Stimulated activated naive CD8-positive, alpha-beta T cell treated with anti-CD3 and anti-CD28 coated beads, Interleukin-15, amount 100 ng/mL, for 72 hours (primary cell): ENCODE data around the gene F10.
"Not testable (repeated sequence)": the region's sequence is repeated elsewhere in the genome, so short reads cannot be mapped to it uniquely, and the experiment has no call there.

Experiments used
- ATAC-seq: fragments of 150-1000 bp; cut with Tn5 transposase; 2 replicates; pipeline ENCODE4 v1.10.0; 2021; ENCODE audit warnings: mild to moderate bottlenecking, moderate library complexity
- DNase-seq, 2 donors: peaks; one replicate each; pipeline ENCODE4 v3.0.0; 2021 to 2022
- H3K27ac Mint-ChIP-seq, 2 donors: one replicate each; pipeline ENCODE4 v1.8.0; 2022; ENCODE audit warnings: mild to moderate bottlenecking in 2 of 2, mixed read lengths in 2 of 2, moderate library complexity in 2 of 2
- H3K27me3 Mint-ChIP-seq: one replicate; pipeline ENCODE4 v1.8.0; 2022; ENCODE audit warnings: mixed read lengths
- H3K4me1 Mint-ChIP-seq: one replicate; pipeline ENCODE4 v1.8.0; 2022; ENCODE audit warnings: mild to moderate bottlenecking, mixed read lengths
- H3K4me3 Mint-ChIP-seq, 2 donors: one replicate each; pipeline ENCODE4 v1.8.0; 2022; ENCODE audit warnings: mild to moderate bottlenecking in 2 of 2, mixed read lengths in 2 of 2, moderate library complexity in 1 of 2
- H3K9me3 Mint-ChIP-seq, 2 donors: one replicate each; pipeline ENCODE4 v1.8.0; 2022; ENCODE audit warnings: mixed read lengths in 2 of 2

The F10 gene

DNA sequence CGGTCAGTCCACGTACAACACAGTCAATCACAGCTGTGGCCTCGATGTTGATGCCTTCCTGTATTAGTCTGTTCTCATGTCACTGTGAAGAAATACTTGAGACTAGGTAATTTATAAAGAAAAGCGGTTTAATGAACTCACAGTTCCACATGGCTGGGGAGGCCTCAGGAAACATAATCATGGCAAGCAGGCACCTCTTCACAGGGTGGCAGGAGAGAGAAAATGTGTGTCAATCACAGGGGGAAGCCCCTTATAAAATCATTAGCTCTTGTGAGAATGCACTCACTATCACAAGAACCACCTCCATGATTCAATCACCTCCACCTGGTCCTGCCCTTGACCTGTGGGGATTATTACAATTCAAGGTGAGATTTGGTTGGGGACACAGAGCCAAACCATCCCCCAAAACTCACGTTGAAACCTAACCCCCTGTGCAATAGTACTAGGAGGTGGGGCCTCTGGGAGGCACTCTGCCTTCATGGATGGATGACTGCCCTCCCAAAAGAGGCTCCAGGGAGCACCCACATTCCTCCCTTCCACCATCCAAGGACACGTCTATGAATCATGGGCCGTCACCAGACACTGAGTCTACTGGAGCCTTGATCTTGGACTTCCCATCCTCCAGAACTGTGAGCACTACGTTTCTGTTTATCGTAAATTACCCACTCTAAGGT lies 33.5 kb downstream of the F10 start:
- ATAC-seq (no peak), DNase-seq (no peak)
- H3K4me1 Mint-ChIP-seq: peaks cover 36% of the 10 kb centered on the region
- H3K27ac Mint-ChIP-seq: no peak overlapping the region
- H3K27me3 Mint-ChIP-seq: peaks cover 21% of the 10 kb centered on the region
- H3K4me3 Mint-ChIP-seq: no peak overlapping the region
- H3K9me3 Mint-ChIP-seq: peaks cover 21 to 24% of the 10 kb centered on the region in 2 donors

DNA sequence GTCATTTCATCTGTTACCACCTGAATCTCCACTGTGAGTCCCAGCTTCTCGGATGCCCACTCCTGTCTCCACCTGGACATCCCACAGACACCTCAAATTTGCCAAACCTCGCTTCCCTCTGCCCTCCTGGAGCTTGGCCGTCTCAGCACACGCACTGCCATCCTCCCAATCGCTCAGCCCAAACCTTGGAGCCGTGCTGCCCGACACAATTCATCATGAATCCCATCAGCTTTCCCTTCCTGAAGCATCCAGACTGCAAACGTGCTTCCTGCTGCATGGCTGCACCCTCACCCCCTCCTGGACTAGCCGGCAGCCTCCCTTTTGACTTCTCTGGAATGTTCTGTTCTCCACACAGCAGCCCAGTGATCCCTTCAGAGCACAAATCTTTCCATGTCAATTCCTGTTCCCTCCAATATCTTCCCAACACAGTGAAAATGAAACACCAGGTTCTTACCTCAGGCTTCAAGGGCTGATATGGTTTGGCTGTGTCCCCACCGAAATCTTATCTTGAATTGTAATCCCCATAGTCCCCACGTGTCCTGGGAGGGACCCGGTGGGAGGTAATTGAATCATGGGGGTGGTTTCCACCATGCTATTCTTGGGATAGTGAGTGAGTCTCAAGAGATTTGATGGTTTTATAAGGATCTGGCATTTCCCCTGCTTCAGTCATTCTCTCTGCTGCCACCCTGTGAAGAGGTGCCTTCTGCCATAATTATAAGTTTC lies 34.8 kb downstream of the F10 start:
- Mint-ChIP-seq H3K27me3 (peaks cover 9% of the 10 kb centered on the region), H3K4me1 (peaks cover 28% of the 10 kb centered on the region), H3K9me3 (peaks cover 21 to 24% of the 10 kb centered on the region in 2 donors), H3K4me3 (no peak overlapping the region), H3K27ac (no peak overlapping the region)
- ATAC-seq (no peak), DNase-seq (no peak)

DNA sequence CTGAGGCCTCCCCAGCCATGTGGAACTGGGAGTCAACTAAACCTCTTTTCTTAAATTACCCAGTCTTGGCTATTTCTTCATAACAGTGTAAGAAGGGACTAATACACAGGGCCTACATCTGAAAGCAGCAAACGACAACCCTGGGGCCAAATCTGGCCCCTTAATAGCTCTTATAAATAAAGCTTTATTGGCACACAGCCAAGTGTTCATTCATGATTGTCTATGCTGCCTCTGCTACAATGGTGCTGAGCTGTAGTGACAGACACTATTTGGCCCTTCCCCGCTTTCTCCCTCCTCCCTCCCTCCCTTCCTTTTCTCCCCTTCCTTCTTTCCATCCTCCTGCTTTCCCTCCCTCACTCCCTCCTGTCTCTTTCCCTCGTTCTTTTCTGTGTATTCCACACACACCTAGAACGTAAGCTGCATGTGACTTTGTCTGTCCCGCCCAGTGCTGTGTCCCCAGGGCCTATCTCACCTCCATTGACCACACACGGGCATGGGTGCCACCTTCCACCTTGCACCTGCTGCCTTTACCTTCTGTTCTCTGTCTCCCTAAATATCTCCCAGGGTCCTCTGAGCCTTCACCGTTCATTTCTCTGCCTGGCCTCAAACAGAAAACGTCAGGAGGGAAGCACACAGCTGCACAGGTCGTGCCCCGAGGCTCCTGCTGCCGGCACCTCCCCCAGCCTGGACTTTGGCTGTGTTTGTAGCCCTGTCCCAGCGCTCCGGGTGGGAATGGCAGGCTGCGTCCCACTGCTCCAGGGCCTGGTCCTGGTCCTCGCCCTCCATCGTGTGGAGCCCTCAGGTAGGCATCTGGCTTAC lies 35.5 kb downstream of the F10 start, which contains the start of gene PROZ:
Gene PROZ, plus strand, starts transcription at position 720 of the 819 bp plus-strand sequence. Its CDS starts 13 bp downstream, at position 733.
- Mint-ChIP-seq H3K4me3 (no peak within 1 kb of the TSS), H3K4me1 (peaks cover 24% of the 10 kb centered on the region)

DNA sequence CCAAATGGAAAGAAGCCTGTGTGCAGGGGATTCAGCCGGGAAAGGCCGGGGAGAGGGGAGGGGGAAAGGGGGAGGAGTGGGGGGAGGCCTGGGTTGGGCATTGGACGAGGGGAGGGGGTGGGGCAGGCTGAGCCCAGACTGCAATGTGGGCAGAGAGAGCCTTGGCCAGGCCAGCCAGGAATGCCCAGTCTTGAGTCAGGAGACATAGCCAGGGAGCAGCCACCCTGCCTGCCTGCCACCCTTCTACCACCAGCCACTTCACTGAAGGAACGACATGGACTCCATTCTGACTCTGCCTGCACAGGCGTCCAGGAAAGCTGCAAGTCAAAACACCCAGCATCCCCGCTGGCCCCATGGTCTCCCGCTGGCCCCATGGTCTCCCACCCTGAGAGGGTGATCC lies 36.3 kb downstream of the F10 start:
- Mint-ChIP-seq H3K4me1 (peaks cover 25% of the 10 kb centered on the region), H3K9me3 (peaks cover 21 to 24% of the 10 kb centered on the region in 2 donors), H3K27me3 (peaks cover 7% of the 10 kb centered on the region), H3K27ac (no peak overlapping the region), H3K4me3 (no peak overlapping the region)
- DNase-seq (no peak), ATAC-seq (no peak)

More for the DNA sequence above, 35.5 kb downstream of the F10 start, which contains the start of gene PROZ:
- H3K27ac Mint-ChIP-seq: no peak within 1 kb of the TSS
- ATAC-seq (no peak), DNase-seq (no peak)
- peaks cover 21 to 24% of the 10 kb centered on the region in 2 donors for H3K9me3 Mint-ChIP-seq
- H3K27me3 Mint-ChIP-seq: peaks cover 3% of the 10 kb centered on the region

DNA sequence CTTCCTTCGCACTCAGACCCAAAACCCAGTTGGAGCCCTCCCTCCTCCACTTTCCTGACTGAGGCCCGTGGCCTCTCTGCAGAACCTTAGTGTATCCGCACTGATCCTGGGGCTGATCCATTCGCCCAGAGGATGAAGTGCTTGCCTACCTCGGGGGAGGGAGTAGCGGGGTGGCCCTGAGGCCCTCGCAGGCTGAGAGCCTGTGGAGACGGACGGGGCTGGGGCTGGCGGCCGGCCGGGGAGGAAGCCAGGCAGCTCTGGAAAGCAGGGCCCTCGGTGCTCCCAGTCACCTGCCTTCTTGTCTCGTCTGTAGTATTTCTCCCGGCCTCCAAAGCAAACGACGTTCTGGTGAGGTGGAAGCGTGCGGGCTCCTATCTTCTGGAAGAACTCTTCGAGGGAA lies 37.1 kb downstream of the F10 start:
- H3K4me3 Mint-ChIP-seq: no peak overlapping the region
- H3K9me3 Mint-ChIP-seq: peaks cover 21 to 22% of the 10 kb centered on the region in 2 donors
- peaks cover 7% of the 10 kb centered on the region for H3K27me3 Mint-ChIP-seq
- peaks cover 32% of the 10 kb centered on the region for H3K4me1 Mint-ChIP-seq
- H3K27ac Mint-ChIP-seq: no peak overlapping the region
- ATAC-seq (no peak), DNase-seq (no peak)

DNA sequence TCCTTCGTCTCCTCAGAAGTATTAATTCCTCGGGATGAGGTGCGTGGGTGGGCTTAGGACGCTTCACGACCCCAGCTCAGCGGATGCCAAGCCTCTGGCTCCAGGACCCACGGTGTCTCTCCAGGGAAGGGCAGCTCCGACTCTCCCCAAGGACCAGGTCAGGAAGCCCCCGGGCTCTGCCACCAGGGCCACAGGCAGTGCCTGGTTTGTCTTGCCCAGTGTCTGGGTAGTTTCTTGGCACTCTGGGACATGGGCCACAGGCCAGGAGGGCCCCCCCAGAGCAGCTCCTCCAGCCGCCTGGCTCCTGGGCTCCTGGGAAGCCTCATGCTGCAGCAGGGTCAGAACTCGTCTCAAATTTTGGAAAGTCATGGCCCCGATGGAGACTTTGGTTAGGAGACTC lies 38.4 kb downstream of the F10 start:
- Mint-ChIP-seq H3K4me1 (peaks cover 37% of the 10 kb centered on the region), H3K27me3 (peaks cover 7% of the 10 kb centered on the region), H3K27ac (peak overlapping the region in 1 of 2 donors; percentile 75), H3K9me3 (peaks cover 9 to 10% of the 10 kb centered on the region in 2 donors), H3K4me3 (peak overlapping the region; percentile 63 to 64)
- ATAC-seq (no peak), DNase-seq (no peak)

DNA sequence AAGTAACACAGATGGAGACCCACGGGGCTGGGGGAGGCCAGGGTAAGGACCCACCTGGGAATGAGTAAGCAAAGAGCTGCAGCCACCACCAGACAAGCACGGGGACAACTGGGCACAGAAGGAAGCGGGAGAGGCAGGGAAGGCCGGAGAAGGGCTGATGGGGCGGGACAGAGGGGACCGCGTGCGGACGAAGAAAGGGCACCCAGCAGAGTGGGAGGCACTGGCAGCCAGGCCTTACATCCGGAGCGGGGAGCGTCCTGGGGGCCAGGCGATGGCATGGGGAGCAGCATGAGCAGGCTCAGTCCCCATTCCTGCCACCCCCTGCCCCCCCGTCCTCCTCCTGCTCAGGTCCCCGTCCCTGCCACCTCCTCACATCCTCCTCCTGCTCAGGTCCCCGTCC lies 38.8 kb downstream of the F10 start:
- no peak for DNase-seq
- Mint-ChIP-seq H3K27me3 (peaks cover 7% of the 10 kb centered on the region), H3K4me3 (peak overlapping the region; percentile 63 to 64), H3K9me3 (peaks cover 6 to 9% of the 10 kb centered on the region in 2 donors), H3K27ac (no peak overlapping the region), H3K4me1 (peaks cover 41% of the 10 kb centered on the region)
- ATAC-seq: peak; percentile 32

DNA sequence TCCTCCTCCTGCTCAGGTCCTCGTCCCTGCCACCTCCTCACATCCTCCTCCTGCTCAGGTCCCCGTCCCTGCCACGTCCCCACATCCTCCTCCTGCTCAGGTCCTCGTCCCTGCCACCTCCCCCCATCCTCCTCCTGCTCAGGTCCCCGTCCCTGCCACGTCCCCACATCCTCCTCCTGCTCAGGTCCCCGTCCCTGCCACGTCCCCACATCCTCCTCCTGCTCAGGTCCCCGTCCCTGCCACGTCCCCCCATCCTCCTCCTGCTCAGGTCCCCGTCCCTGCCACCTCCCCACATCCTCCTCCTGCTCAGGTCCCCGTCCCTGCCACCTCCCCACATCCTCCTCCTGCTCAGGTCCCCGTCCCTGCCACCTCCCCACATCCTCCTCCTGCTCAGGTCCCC lies 39.4 kb downstream of the F10 start:
- H3K9me3 Mint-ChIP-seq, H3K4me3 Mint-ChIP-seq, H3K27me3 Mint-ChIP-seq, ATAC-seq, H3K27ac Mint-ChIP-seq: not testable (repeated sequence)
- H3K4me1 Mint-ChIP-seq: peaks cover 44% of the 10 kb centered on the region
- peak in 1 of 2 donors; percentile 35 for DNase-seq

DNA sequence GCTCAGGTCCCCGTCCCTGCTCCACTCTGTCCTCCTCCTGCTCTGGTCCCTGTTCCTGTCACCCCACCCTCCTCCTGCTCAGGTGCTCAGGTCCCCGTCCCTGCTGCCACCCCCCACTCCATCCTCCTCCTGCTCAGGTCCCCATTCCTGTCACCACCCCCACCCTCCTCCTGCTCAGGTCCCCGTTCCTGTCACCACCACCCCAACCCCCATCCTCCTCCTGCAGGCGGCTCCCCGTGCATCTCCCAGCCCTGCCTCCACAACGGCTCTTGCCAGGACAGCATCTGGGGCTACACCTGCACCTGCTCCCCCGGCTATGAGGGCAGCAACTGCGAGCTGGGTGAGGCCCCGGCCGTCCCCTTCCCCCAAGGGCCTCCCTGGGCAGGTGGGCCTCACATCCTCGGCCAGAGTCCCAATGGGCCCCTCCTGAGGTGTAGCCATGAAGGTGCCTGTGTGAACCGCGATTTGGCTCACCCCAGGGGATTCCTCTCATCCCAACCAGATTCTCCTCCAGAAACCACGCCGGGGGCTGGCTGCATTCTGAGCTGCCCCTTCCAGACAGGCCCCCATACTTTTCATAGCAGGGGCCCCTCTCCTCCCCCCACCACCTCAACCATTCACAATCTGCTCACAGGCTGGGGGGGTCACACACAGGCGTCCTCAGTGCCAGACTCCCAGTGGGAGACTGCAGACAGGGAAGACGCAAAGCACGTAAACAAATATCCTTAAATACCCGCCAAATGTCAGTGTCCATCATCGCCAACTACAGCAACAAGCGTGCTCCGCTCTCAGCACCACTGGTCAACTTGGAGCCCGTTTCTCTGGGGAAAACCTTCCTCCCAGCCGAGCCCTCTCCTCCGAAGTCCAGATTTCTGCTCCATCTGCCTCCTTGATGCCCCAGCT lies 40.4 kb downstream of the F10 start:
- Mint-ChIP-seq H3K27ac (peak overlapping the region; percentile 57 to 82), H3K4me1 (peaks cover 44% of the 10 kb centered on the region), H3K9me3 (no peaks in the 10 kb centered on the region), H3K4me3 (peak overlapping the region in 1 of 2 donors; percentile 56), H3K27me3 (peaks cover 7% of the 10 kb centered on the region)
- ATAC-seq (peak; percentile 71), DNase-seq (peak in 1 of 2 donors; percentile 37)

DNA sequence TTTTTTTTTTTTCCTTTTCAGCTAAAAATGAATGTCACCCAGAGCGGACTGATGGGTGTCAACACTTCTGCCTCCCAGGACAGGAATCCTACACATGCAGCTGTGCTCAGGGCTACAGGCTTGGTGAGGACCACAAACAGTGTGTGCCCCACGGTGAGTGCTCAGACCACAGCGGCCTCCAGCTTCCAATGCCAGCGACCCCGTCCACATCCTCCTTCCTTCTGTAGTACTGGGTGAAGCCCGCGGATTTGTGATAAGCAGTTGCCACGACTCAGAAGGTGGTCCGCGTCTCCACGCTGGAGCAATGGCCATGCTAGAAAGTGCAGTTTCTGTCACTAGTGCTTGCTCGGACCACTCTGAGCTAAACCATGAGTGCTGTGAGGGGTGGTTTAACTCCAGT lies 41.9 kb downstream of the F10 start:
- Mint-ChIP-seq H3K4me1 (peaks cover 44% of the 10 kb centered on the region), H3K27ac (no peak overlapping the region), H3K4me3 (no peak overlapping the region), H3K27me3 (peaks cover 7% of the 10 kb centered on the region), H3K9me3 (no peaks in the 10 kb centered on the region)
- DNase-seq (no peak), ATAC-seq (no peak)

DNA sequence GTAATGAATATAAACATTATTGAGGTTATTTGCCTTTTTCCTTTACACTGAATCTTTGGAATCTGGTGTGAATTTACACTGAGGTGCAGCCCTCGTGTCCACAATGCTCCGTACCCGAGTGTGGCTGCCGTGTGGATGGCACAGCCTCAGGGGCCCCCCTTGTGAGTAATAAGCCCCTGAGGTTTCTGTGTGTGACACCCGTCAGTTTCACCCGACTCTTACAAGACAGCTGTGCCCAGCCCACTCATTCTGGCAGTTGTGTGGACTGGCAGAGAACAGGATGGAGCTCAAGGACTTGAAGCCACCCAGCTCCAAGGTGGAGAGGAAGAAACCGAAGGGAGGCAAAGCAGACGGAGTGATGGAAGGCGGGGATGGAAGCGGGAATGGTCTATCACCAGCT lies 43.7 kb downstream of the F10 start:
- peaks cover 33% of the 10 kb centered on the region for H3K4me1 Mint-ChIP-seq
- no peak overlapping the region for H3K4me3 Mint-ChIP-seq
- DNase-seq: peak in 1 of 2 donors; percentile 36
- H3K9me3 Mint-ChIP-seq: no peaks in the 10 kb centered on the region
- peak; percentile 78 for ATAC-seq
- no peak overlapping the region for H3K27ac Mint-ChIP-seq
- peaks cover 7% of the 10 kb centered on the region for H3K27me3 Mint-ChIP-seq

DNA sequence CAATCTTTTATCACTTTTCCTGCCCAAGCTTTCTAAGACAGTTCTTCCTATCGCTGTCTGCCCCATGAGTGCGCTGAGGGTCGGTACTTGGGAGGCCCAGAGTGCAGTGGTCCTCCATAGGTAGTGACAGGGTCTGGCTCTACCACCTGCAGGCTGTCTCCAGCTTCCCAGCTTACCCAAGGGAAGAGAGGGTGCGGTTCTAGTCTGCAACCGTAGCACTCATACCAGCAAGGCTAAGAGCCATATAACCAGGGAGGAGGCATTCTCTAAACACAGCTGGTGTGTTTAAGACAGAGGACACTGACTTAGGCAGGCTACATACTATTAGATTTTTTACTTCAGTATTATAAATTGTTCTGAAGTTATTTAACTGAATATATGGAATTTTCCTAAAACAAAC lies 44.1 kb downstream of the F10 start:
- H3K4me3 Mint-ChIP-seq: no peak overlapping the region
- peaks cover 7% of the 10 kb centered on the region for H3K27me3 Mint-ChIP-seq
- no peak overlapping the region for H3K27ac Mint-ChIP-seq
- DNase-seq (no peak), ATAC-seq (no peak)
- peaks cover 30% of the 10 kb centered on the region for H3K4me1 Mint-ChIP-seq
- no peaks in the 10 kb centered on the region for H3K9me3 Mint-ChIP-seq

DNA sequence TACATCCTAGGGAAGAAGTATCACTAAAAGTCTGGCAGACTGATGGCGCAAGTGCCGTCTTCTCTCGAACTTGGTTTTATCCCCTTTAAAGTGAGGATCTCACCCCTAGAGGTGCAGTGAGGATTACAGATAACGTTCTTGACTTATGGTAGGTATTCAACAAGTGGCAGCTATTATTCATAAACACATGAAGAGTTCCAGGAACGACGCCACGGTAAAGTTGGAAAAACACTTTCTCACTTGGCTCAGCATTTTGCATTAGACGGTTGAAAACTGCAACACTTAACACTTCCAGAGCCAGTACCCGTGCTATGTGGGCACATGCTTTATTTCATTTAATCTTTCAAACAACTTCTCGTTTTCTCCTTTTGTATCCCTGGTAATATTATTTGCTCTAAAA lies 44.6 kb downstream of the F10 start:
- Mint-ChIP-seq H3K27ac (no peak overlapping the region), H3K4me1 (peaks cover 30% of the 10 kb centered on the region), H3K4me3 (no peak overlapping the region), H3K27me3 (peaks cover 7% of the 10 kb centered on the region), H3K9me3 (no peaks in the 10 kb centered on the region)
- DNase-seq (no peak), ATAC-seq (no peak)

DNA sequence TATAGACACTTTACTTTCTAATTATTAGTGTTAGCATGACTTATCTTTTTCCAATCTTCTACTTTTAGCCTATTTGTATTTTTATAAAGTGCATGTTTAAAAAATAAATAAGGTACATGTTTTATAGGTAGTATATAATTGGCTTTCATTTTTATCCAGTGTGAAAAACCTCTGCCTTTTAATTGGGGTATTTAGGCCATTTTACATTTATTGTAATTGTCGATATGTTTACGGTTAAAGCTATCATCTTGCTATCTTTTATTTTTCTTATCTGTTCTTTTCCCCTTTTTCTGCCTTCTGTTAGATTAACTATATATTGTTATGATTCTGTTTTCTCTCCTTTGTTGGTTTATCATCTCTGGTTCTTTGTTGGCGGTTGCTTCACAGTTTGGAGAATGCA lies 45.0 kb downstream of the F10 start:
- DNase-seq (no peak), ATAC-seq (no peak)
- Mint-ChIP-seq H3K9me3 (no peaks in the 10 kb centered on the region), H3K27ac (no peak overlapping the region), H3K4me3 (no peak overlapping the region), H3K27me3 (peaks cover 7% of the 10 kb centered on the region), H3K4me1 (peaks cover 30% of the 10 kb centered on the region)

DNA sequence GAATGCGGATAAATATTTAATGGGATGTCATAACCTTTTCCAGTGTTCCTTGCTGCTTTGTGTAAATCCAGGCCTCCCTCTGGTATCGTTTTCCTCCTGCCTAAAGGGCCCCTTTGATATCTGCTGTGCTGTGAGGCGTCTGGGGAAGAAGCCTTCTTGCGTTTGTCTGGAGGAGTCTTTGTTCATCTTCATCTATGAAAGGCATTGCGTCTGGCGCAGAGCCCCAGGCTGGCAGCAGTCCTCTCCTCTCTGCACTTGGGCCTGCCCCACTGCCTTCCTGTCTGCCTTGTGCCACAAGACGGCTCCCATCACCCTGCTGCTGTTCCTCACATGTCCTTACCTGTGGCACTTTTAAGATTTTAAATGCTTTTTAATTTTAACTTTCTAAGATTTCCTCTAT lies 45.6 kb downstream of the F10 start:
- H3K27ac Mint-ChIP-seq: no peak overlapping the region
- H3K4me1 Mint-ChIP-seq: peaks cover 26% of the 10 kb centered on the region
- no peak for ATAC-seq
- H3K27me3 Mint-ChIP-seq: peaks cover 5% of the 10 kb centered on the region
- no peak overlapping the region for H3K4me3 Mint-ChIP-seq
- no peak for DNase-seq
- H3K9me3 Mint-ChIP-seq: no peaks in the 10 kb centered on the region
